Glutamatergic neuron (in vitro differentiated cells): Measurements from ENCODE around the gene CLDN5. TPM values are rescaled to one million over a fixed set of nuclear protein-coding genes. Genes with fewer than 3 reads are reported as not detected.

Source experiments
- DNase-seq: peaks from one replicate; pipeline ENCODE4 v3.0.0; 2022
- H3K27ac Mint-ChIP-seq: one replicate; pipeline ENCODE4 v1.8.0; 2020; ENCODE audit warnings: mild to moderate bottlenecking, mixed read lengths, inconsistent platforms; ENCODE audit not compliant: unreplicated experiment
- H3K27me3 Mint-ChIP-seq: one replicate; pipeline ENCODE4 v1.8.0; 2020; ENCODE audit warnings: mild to moderate bottlenecking, moderate library complexity, mixed read lengths, inconsistent platforms; ENCODE audit not compliant: unreplicated experiment
- H3K36me3 Mint-ChIP-seq: one replicate; pipeline ENCODE4 v1.8.0; 2020; ENCODE audit warnings: mild to moderate bottlenecking, mixed read lengths, inconsistent platforms; ENCODE audit not compliant: unreplicated experiment
- H3K4me1 Mint-ChIP-seq: one replicate; pipeline ENCODE4 v1.8.0; 2020; ENCODE audit warnings: mild to moderate bottlenecking, low read depth, mixed read lengths, inconsistent platforms; ENCODE audit not compliant: unreplicated experiment
- H3K4me3 Mint-ChIP-seq: one replicate; pipeline ENCODE4 v1.8.0; 2020; ENCODE audit warnings: mild to moderate bottlenecking, mixed read lengths, inconsistent platforms; ENCODE audit not compliant: unreplicated experiment
- H3K9me3 Mint-ChIP-seq: one replicate; pipeline ENCODE4 v1.8.0; 2020; ENCODE audit warnings: mild to moderate bottlenecking, moderate library complexity, mixed read lengths, inconsistent platforms; ENCODE audit not compliant: unreplicated experiment
- total RNA-seq: library from RNA; stranded (reverse); fragmentation: NEBNext Ultra II Directional; extraction: Animal tissue kit (Norgen Biotek cat#: 25700); gene quantifications from one replicate; pipeline ENCODE4 v1.2.1, GENCODE V29; 2021; ENCODE audit not compliant: unreplicated experiment
- TF ChIP-seq, protein P1 (sequence below): fragments of 200-600 bp; sonication (generic); IDR thresholded peaks from one replicate; pipeline ENCODE4 v1.5.0; 2021; ENCODE audit not compliant: partially characterized antibody, unreplicated experiment

The CLDN5 gene
- total RNA-seq, 1 donor from 2014 or later: 7.4 TPM

DNA sequence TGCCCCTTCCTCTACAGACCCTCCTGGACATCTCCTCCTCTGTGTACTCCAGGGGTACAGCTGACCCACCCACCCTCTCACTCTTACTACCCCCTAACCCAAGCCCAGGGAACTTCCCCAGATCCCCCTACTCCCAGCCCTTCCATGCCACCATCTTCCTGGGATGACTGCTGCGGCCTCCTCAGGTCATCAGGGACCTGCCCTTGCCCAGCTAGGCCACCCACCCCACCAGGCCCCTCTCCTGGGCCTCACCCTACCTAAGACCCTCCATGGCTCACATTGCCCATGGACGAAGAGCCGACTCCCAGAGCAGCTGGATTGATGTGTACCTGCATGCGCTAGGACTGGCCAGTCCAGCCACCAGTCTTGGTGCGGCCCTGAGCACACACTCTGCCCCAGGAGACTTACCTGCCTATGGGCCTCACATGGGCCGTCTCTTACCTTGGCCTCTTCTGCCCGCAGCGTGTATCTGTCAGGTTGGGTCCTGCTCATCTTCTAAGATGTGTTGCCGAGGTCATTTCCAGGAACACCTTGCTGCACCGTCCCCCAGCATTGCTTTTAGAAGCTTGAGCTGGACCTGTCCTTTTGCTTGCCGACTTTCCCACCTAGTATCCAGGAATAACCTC lies 2.0 kb upstream of the CLDN5 start:
- DNase-seq: no peak
- Mint-ChIP-seq H3K4me1 (peaks cover 7% of the 10 kb centered on the region), H3K27me3 (peaks cover 16% of the 10 kb centered on the region), H3K36me3 (no peaks in the 10 kb centered on the region), H3K9me3 (peaks cover 3% of the 10 kb centered on the region), H3K27ac (no peak overlapping the region), H3K4me3 (no peak overlapping the region)
- TF ChIP-seq, protein P1, sequence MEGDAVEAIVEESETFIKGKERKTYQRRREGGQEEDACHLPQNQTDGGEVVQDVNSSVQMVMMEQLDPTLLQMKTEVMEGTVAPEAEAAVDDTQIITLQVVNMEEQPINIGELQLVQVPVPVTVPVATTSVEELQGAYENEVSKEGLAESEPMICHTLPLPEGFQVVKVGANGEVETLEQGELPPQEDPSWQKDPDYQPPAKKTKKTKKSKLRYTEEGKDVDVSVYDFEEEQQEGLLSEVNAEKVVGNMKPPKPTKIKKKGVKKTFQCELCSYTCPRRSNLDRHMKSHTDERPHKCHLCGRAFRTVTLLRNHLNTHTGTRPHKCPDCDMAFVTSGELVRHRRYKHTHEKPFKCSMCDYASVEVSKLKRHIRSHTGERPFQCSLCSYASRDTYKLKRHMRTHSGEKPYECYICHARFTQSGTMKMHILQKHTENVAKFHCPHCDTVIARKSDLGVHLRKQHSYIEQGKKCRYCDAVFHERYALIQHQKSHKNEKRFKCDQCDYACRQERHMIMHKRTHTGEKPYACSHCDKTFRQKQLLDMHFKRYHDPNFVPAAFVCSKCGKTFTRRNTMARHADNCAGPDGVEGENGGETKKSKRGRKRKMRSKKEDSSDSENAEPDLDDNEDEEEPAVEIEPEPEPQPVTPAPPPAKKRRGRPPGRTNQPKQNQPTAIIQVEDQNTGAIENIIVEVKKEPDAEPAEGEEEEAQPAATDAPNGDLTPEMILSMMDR: no peak

DNA sequence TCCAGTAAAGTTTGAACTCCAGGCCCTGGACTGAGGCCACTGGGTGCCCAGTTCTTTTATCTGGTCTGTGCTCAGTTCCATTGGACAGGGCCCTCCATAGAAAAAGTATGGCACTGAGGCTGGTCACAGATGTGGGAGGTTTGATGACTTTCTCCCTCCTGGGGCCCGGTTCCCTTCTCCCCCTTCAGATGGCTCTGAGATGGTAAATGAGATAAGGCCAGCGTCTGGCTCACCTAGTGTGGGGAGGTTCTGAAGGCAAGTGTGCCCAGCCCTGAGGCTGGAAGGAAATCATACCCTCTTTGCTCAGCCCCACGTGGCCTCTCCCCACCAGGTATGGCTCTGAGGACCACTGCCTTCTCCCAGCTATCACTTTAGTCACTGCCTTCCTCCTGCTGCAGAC lies 1.5 kb upstream of the CLDN5 start:
- no peak for DNase-seq
- Mint-ChIP-seq H3K9me3 (peaks cover 3% of the 10 kb centered on the region), H3K4me1 (peaks cover 7% of the 10 kb centered on the region), H3K36me3 (no peaks in the 10 kb centered on the region), H3K4me3 (no peak overlapping the region), H3K27ac (no peak overlapping the region), H3K27me3 (peaks cover 16% of the 10 kb centered on the region)
- TF ChIP-seq, protein P1: no peak

DNA sequence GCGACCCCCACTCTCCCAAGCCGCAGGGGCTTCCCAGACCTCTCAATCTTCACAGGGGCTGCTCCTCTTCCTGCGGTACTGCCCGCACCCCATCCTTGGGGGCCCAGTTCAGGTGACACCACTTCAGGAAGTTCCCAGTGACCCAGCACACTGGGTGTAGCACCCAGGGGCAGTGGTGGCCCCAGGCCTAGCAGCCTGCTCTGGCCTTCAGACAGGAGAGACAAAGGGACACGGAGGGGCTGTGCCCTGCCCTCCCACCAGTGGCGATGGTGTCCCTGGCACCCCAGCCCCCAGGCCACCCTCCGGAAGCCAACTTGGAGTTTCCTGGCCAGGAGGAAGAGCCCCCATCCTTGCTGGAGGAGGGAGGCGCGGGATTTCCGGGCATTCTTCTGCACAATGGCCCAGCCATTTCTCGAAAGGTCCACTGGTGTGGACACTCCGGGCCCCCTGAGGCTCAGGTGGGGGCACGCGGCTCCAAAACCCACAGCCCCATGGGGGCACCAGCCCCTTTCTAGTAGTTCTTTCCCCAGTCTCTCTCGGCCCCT lies 978 bp upstream of the CLDN5 start:
- Mint-ChIP-seq H3K27me3 (peaks cover 16% of the 10 kb centered on the region), H3K4me3 (peak overlapping the region; percentile 83), H3K27ac (no peak overlapping the region), H3K9me3 (peaks cover 3% of the 10 kb centered on the region), H3K36me3 (no peaks in the 10 kb centered on the region), H3K4me1 (peaks cover 7% of the 10 kb centered on the region)
- no peak for DNase-seq
- TF ChIP-seq, protein P1: no peak

DNA sequence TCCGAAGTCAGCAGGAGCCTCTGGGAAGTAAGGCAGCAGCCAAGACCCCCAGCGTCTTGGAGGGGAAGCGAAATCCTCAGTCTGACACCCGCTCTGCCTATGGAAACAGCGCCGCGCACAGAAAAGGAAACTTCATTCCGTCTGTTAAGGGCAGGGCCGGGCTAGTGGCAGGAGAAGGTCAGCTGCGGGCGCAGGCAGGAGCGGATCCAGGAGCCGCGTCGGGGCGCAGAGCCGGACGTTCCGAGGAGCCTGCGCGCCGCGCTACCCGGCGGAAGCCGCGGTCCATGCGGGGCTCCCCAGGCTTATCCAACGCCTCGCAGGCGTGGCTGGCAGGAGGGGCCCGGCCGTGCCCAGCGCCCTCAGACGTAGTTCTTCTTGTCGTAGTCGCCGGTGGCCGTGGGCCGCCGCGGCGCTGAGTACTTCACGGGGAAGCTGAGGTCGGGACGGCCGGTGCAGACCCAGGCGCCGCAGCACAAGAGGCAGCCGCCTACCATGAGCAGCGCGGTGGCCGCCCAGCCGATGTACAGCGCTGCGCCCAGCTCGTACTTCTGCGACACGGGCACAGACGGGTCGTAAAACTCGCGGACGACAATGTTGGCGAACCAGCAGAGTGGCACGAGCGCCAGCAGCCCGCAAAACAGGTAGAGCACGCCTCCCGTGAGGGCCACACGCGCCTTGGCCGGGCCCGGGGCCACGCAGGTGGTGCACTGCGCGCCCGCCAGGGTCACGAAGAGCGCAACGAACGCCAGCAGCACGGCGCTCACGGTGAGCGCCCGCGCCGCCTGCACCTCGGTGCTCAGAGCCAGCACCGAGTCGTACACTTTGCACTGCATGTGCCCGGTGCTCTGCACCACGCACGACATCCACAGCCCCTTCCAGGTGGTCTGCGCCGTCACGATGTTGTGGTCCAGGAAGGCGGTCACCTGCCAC lies 705 bp downstream of the CLDN5 start:
- Mint-ChIP-seq H3K27ac (no peak overlapping the region), H3K27me3 (peaks cover 16% of the 10 kb centered on the region), H3K4me1 (peaks cover 15% of the 10 kb centered on the region), H3K36me3 (no peaks in the 10 kb centered on the region), H3K4me3 (peak overlapping the region; percentile 81), H3K9me3 (peaks cover 3% of the 10 kb centered on the region)
- TF ChIP-seq, protein P1: peak; percentile 17
- DNase-seq: peak; percentile 51
